A549 (cell line): ENCODE measurements around the gene MAPK11. TPM values are rescaled to one million over a fixed set of nuclear protein-coding genes. Genes with fewer than 3 reads are reported as not detected.

Source experiments
- ATAC-seq, 2 experiments: fragments of 200-7000 bp in 1 of 2; fragments of >200 bp in 1 of 2; cut with Nextera tagmentation in 1 of 2; cut with Tn5 transposase in 1 of 2; 3 replicates each; pipeline versions ENCODE4 v1.8.0 to v1.9.1; 2018 to 2020; ENCODE audit warnings: mild to moderate bottlenecking in 1 of 2, moderate library complexity in 1 of 2
- CTCF ChIA-PET: fragments of 300-600 bp; sonication (Branson Sonifier 250); formaldehyde crosslinking; extraction: SDS; loops from one replicate; lab custom pipeline; 2021; ENCODE audit warnings: antibody characterized with exemption, inconsistent platforms; lab: Yijun Ruan, JAX
- POLR2A ChIA-PET: fragments of 350-600 bp; formaldehyde crosslinking; extraction: SDS; loops from one replicate; lab custom pipeline; 2021; ENCODE audit warnings: antibody characterized with exemption, inconsistent platforms; lab: Yijun Ruan, JAX
- DNase-seq, 2 experiments: peaks; one replicate each; pipeline versions ENCODE4 v3.0.0 to v3.0.0-alpha.2; 2011 to 2016; ENCODE audit warnings: low read depth in 1 of 2, low spot score in 1 of 2
- FAIRE-seq: peaks from 2 replicates; lab custom pipeline; 2011; peaks lifted over from hg19 to GRCh38; lab: Jason Lieb, UNC
- H3K27ac ChIP-seq, 2 experiments: fragments of >200 bp; sonication (Bioruptor Twin); formaldehyde crosslinking; 3 replicates each; pipeline ENCODE4 v1.5.1; 2016 to 2017
- H3K4me1 ChIP-seq: fragments of >200 bp; sonication (Bioruptor Twin); formaldehyde crosslinking; 3 replicates; pipeline ENCODE4 v1.6.1; 2016
- H3K4me2 ChIP-seq: fragments of >200 bp; sonication (Bioruptor Twin); formaldehyde crosslinking; 3 replicates; pipeline ENCODE4 v1.6.1; 2016
- H3K4me3 ChIP-seq: fragments of >200 bp; sonication (Bioruptor Twin); formaldehyde crosslinking; 3 replicates; pipeline ENCODE4 v1.5.1; 2016
- H3K9me3 ChIP-seq: fragments of >200 bp; sonication (Bioruptor Twin); formaldehyde crosslinking; 3 replicates; pipeline ENCODE4 v1.6.1; 2016
- ATOH8 ChIP-seq: fragments of 250-450 bp; sonication (Bioruptor Pico); IDR thresholded peaks from 2 replicates; pipeline ENCODE4 v1.5.0; 2020; ENCODE audit warnings: low read depth, mild to moderate bottlenecking, moderate library complexity
- BCL3 ChIP-seq: fragments of >200 bp; sonication (Bioruptor Twin); formaldehyde crosslinking; IDR thresholded peaks from 3 replicates; pipeline ENCODE4 v1.6.1; 2016
- CHD2 ChIP-seq: fragments of 150-350 bp; IDR thresholded peaks from 2 replicates; pipeline ENCODE4 v1.6.1; 2014; ENCODE audit warnings: low read length; ENCODE audit not compliant: partially characterized antibody
- CHD4 ChIP-seq: fragments of 200-600 bp; sonication (generic); IDR thresholded peaks from 2 replicates; pipeline ENCODE4 v1.6.1; 2016; ENCODE audit warnings: antibody characterized with exemption, mild to moderate bottlenecking, borderline replicate concordance
- CTCF ChIP-seq: fragments of >200 bp; sonication (Bioruptor Twin); formaldehyde crosslinking; IDR thresholded peaks from 3 replicates; pipeline ENCODE4 v1.5.1; 2016
- E2F6 ChIP-seq: IDR thresholded peaks from 2 replicates; pipeline ENCODE4 v1.6.1; 2012; ENCODE audit warnings: low read depth, borderline replicate concordance
- EP300 ChIP-seq, 2 experiments: fragments of >200 bp; sonication (Bioruptor Twin); formaldehyde crosslinking; IDR thresholded peaks; 2 replicates in 1 of 2; 3 replicates in 1 of 2; pipeline ENCODE4 v1.6.1; 2016 to 2017
- ESRRA ChIP-seq: fragments of 150-350 bp; IDR thresholded peaks from 2 replicates; pipeline ENCODE4 v1.6.1; 2014; ENCODE audit warnings: mild to moderate bottlenecking, low read length, borderline replicate concordance
- FOSB ChIP-seq: fragments of 250-450 bp; sonication (Bioruptor Pico); IDR thresholded peaks from 2 replicates; pipeline ENCODE4 v1.5.0; 2020; ENCODE audit warnings: mild to moderate bottlenecking, moderate library complexity
- FOXS1 ChIP-seq: fragments of 250-450 bp; sonication (Bioruptor Pico); IDR thresholded peaks from 2 replicates; pipeline ENCODE4 v1.5.0; 2020; ENCODE audit warnings: mild to moderate bottlenecking, moderate library complexity
- GATA3 ChIP-seq: IDR thresholded peaks from 2 replicates; pipeline ENCODE4 v1.6.1; 2012; ENCODE audit warnings: borderline replicate concordance
- JUN ChIP-seq, 2 experiments: fragments of >200 bp; sonication (Bioruptor Twin); formaldehyde crosslinking; IDR thresholded peaks; 2 replicates in 1 of 2; 3 replicates in 1 of 2; pipeline ENCODE4 v1.6.1; 2016 to 2017
- MAX ChIP-seq: IDR thresholded peaks from 2 replicates; pipeline ENCODE4 v1.6.1; 2012
- MAZ ChIP-seq: fragments of 150-350 bp; IDR thresholded peaks from 2 replicates; pipeline ENCODE4 v1.6.1; 2014; ENCODE audit warnings: antibody characterized with exemption, low read depth, low read length, borderline replicate concordance
- MYC ChIP-seq: IDR thresholded peaks from 2 replicates; pipeline ENCODE4 v1.6.1; 2012; ENCODE audit warnings: mild to moderate bottlenecking, inconsistent platforms, low read length, improper control_type of control experiment, borderline replicate concordance
- NFE2L2 ChIP-seq: fragments of 150-350 bp; conservative IDR thresholded peaks from 2 replicates; pipeline ENCODE4 v1.6.1; 2014; ENCODE audit warnings: low read length
- PBX3 ChIP-seq: IDR thresholded peaks from 2 replicates; pipeline ENCODE4 v1.6.1; 2012
- PHF8 ChIP-seq: fragments of 200-600 bp; sonication (generic); IDR thresholded peaks from 2 replicates; pipeline ENCODE4 v1.6.1; 2016; ENCODE audit warnings: low read depth, mild to moderate bottlenecking, antibody characterized with exemption, moderate library complexity, borderline replicate concordance
- RARB ChIP-seq: fragments of 250-450 bp; sonication (Bioruptor Pico); IDR thresholded peaks from 2 replicates; pipeline ENCODE4 v1.8.0; 2021; ENCODE audit warnings: mild to moderate bottlenecking, moderate library complexity
- SMC3 ChIP-seq: fragments of >200 bp; sonication (Bioruptor Twin); formaldehyde crosslinking; IDR thresholded peaks from 3 replicates; pipeline ENCODE4 v1.6.1; 2018; ENCODE audit warnings: inconsistent platforms
- SREBF2 ChIP-seq: fragments of 450-650 bp; IDR thresholded peaks from 2 replicates; pipeline ENCODE4 v1.6.1; 2014; ENCODE audit warnings: mild to moderate bottlenecking, moderate library complexity
- ZFP36 ChIP-seq: fragments of 450-650 bp; IDR thresholded peaks from 2 replicates; pipeline ENCODE4 v1.6.1; 2014; ENCODE audit warnings: borderline replicate concordance; ENCODE audit not compliant: partially characterized antibody
- ZNF302 ChIP-seq: fragments of 250-450 bp; sonication (Bioruptor Pico); IDR thresholded peaks from 2 replicates; pipeline ENCODE4 v1.9.0; 2021; ENCODE audit warnings: inconsistent platforms, mild to moderate bottlenecking, moderate library complexity
- WGBS: methylation state at CpG from one replicate; pipeline ENCODE4 v1.1.6; 2017; ENCODE audit errors: missing lambda C conversion rate; 5-methylcytosine and 5-hydroxymethylcytosine counted together
- polyA plus RNA-seq, 4 experiments: library from polyadenylated mRNA; depleted of rRNA in 3 of 4; stranded (reverse); fragments of >200 nt; fragmentation: RNase III in 1 of 4; extraction: RNeasy Plus Mini Kit Qiagen cat#74134 plus additional on column Dnase treatment in 1 of 4; gene quantifications; 2 replicates in 3 of 4; 3 replicates in 1 of 4; pipeline ENCODE4 v1.2.3, GENCODE V29; 2011 to 2017

Gene MAPK11
- polyA plus RNA-seq, 2 of the 4 experiments (the other 2 are of a cell fraction), result 1.6 to 5.5 TPM

GRCh38 chr22:50264946-50265669 lies 5.1 kb downstream of the MAPK11 start:
- no peak overlapping the region for H3K27ac ChIP-seq
- DNase-seq, result no peak
- POLR2A ChIA-PET, result no interaction called here
- no peak overlapping the region for H3K4me2 ChIP-seq
- 89% methylated on average over 10 of the region's 15 CpGs for WGBS
- TF ChIP-seq ATOH8, result no peak
- no peak for TF ChIP-seq SMC3
- no peak for TF ChIP-seq JUN (IDR thresholded peaks at IDR 0.05)
- TF ChIP-seq FOXS1 (CRISPR knock-in tag), result no peak
- TF ChIP-seq NFE2L2, result no peak
- no peak for TF ChIP-seq MYC
- no peak for TF ChIP-seq ESRRA
- no peak for TF ChIP-seq GATA3
- TF ChIP-seq E2F6, result no peak
- TF ChIP-seq BCL3, result no peak
- TF ChIP-seq EP300 (IDR thresholded peaks at IDR 0.05), result no peak
- H3K9me3 ChIP-seq, result no peaks in the 10 kb centered on the region
- H3K4me3 ChIP-seq, result no peak overlapping the region
- ATAC-seq, result no peak
- FAIRE-seq, result no peak
- H3K4me1 ChIP-seq, result peaks cover 44% of the 10 kb centered on the region
- CTCF ChIA-PET, result interaction anchor here (1.1 to 4.8 kb wide), 3 partner anchors 9 to 13 kb away, joined by 4 to 27 read pairs (median 4); partner anchors contain the start of gene HDAC10

GRCh38 chr22:50264104-50264745 lies 6.0 kb downstream of the MAPK11 start:
- FAIRE-seq (no peak), ATAC-seq (no peak), DNase-seq (no peak)
- 92% methylated on average over 6 of the region's 15 CpGs for WGBS
- CTCF ChIA-PET, result interaction anchor here (1.1 to 4.8 kb wide), 7 partner anchors 10 to 261 kb away, joined by 4 to 27 read pairs (median 4); partner anchors contain the start of genes HDAC10 and SCO2
- Histone ChIP-seq H3K9me3 (no peaks in the 10 kb centered on the region), H3K27ac (no peak overlapping the region), H3K4me3 (no peak overlapping the region), H3K4me2 (no peak overlapping the region), H3K4me1 (peaks cover 40% of the 10 kb centered on the region)
- no peak for TF ChIP-seq CTCF
- no peak for TF ChIP-seq NFE2L2
- TF ChIP-seq RARB (CRISPR knock-in tag), result no peak
- TF ChIP-seq SMC3, result no peak
- no peak for TF ChIP-seq FOSB
- TF ChIP-seq CHD2, result no peak
- TF ChIP-seq MAX, result no peak
- TF ChIP-seq ZNF302 (CRISPR knock-in tag), result no peak
- no peak for TF ChIP-seq PBX3
- TF ChIP-seq SREBF2, result no peak
- no peak for TF ChIP-seq BCL3
- no peak for TF ChIP-seq ZFP36
- TF ChIP-seq CHD4, result no peak
- no peak for TF ChIP-seq MAZ
- TF ChIP-seq PHF8, result no peak
- POLR2A ChIA-PET, result no interaction called here
